ENCODE results near the gene SELENOP. TPM values are rescaled to one million over a fixed set of nuclear protein-coding genes. Genes with fewer than 3 reads are reported as not detected.

SELENOP gene
- total and polyA plus RNA-seq, 2 donors (not counting 3 experiments of a cell fraction or from before 2014, with no cell fraction given) = 0.22 to 1.5 TPM

DNA sequence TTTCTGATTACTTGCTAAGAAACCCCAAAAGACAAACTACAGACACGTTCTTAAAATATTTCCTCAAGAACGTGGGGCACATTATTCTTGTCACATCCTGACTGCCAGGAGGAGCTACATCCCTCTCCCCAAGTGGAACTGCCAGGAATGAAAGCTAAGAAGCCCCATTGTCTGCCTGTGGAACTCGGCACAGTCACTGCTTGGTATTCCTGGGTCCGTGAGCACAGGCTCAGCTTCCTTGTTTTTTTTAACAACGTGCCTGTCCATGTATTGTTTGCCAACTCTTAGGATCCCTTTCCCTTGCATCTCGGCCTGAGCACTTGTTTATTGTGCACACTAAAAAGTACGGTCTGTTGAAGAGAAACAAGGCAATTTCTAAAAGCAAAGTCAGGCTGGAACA, 47.0 kb upstream of the SELENOP start:
- H3K36me3 ChIP-seq (ENCODE audit: control insufficient read depth in 2 of 2, extremely low read depth in 1 of 2, insufficient read depth in 2 of 2, low read length in 2 of 2) = no peaks in the 10 kb centered on the region
- H3K9me3 ChIP-seq (replicated peaks; ENCODE audit: control insufficient read depth, insufficient read depth, low read length) = no peaks in the 10 kb centered on the region
- H3K27me3 ChIP-seq (ENCODE audit: control insufficient read depth in 2 of 2, insufficient read depth in 2 of 2, low read length in 2 of 2) = no peaks in the 10 kb centered on the region
- no peaks in the 10 kb centered on the region for H3K9me1 ChIP-seq (replicated peaks; ENCODE audit: control insufficient read depth, extremely low read depth, insufficient read depth, low read length)
- no TSS peak for BruUV-seq (replicated peaks)
- TF ChIP-seq GATA2 (IDR thresholded peaks at IDR 0.05; ENCODE audit: insufficient read depth, insufficient read length, low read depth, low read length) = no peak
- no peak for TF ChIP-seq EZH2 (IDR thresholded peaks at IDR 0.05; ENCODE audit: borderline replicate concordance, low read depth, low read length, severe bottlenecking)
- TF ChIP-seq, protein P1, sequence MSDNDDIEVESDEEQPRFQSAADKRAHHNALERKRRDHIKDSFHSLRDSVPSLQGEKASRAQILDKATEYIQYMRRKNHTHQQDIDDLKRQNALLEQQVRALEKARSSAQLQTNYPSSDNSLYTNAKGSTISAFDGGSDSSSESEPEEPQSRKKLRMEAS (IDR thresholded peaks at IDR 0.05; ENCODE audit: insufficient read depth, insufficient read length) = no peak
- no peak for TF ChIP-seq FOS (IDR thresholded peaks at IDR 0.05; ENCODE audit: borderline replicate concordance, insufficient read depth, low read length)
- TF ChIP-seq, protein P2, sequence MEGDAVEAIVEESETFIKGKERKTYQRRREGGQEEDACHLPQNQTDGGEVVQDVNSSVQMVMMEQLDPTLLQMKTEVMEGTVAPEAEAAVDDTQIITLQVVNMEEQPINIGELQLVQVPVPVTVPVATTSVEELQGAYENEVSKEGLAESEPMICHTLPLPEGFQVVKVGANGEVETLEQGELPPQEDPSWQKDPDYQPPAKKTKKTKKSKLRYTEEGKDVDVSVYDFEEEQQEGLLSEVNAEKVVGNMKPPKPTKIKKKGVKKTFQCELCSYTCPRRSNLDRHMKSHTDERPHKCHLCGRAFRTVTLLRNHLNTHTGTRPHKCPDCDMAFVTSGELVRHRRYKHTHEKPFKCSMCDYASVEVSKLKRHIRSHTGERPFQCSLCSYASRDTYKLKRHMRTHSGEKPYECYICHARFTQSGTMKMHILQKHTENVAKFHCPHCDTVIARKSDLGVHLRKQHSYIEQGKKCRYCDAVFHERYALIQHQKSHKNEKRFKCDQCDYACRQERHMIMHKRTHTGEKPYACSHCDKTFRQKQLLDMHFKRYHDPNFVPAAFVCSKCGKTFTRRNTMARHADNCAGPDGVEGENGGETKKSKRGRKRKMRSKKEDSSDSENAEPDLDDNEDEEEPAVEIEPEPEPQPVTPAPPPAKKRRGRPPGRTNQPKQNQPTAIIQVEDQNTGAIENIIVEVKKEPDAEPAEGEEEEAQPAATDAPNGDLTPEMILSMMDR (IDR thresholded peaks at IDR 0.05; ENCODE audit: extremely low read depth in 1 of 2, insufficient read depth in 1 of 2, low read depth in 1 of 2, low read length in 2 of 2) = no peak
- TF ChIP-seq POLR2AphosphoS5 (IDR thresholded peaks at IDR 0.05; ENCODE audit: insufficient read depth, low read depth, low read length) = no peak
- TF ChIP-seq POLR2A (IDR thresholded peaks at IDR 0.05; ENCODE audit: low read depth, low read length) = no peak
- TF ChIP-seq JUN (IDR thresholded peaks at IDR 0.05; ENCODE audit: borderline replicate concordance, insufficient read depth, insufficient read length, low read depth) = no peak
- TF ChIP-seq MYC (IDR thresholded peaks at IDR 0.05; ENCODE audit: low read depth, low read length) = no peak
- no peaks in the 10 kb centered on the region for H3K4me1 ChIP-seq (ENCODE audit: control insufficient read depth, extremely low read depth, insufficient read depth, low read length)
- H4K20me1 ChIP-seq (replicated peaks; ENCODE audit: control insufficient read depth, extremely low read depth, insufficient read depth, low read length) = no peaks in the 10 kb centered on the region
- FAIRE-seq = no peak
- POLR2A ChIA-PET = no interaction called here
- dilution Hi-C loops (cut with MboI; ENCODE audit: extremely low pct_ligation_motif_present, low sequenced_read_pairs) (no loop called here), intact Hi-C loops (cut with micrococcal nuclease) (no loop called here)
- H3K4me3 ChIP-seq (replicated peaks in 1 of 3; ENCODE audit: insufficient read depth in 1 of 3, low read depth in 1 of 3, low read length in 3 of 3) = no peak overlapping the region
- CTCF ChIA-PET = interaction anchor here (1.1 to 1.3 kb wide), 2 partner anchors 11 to 31 kb away, joined by 3 to 4 read pairs; no protein-coding TSS in a partner anchor
- H3K27ac ChIP-seq (ENCODE audit: insufficient read depth, low read depth, low read length) = no peak overlapping the region
- H3K9ac ChIP-seq (replicated peaks; ENCODE audit: extremely low read depth, insufficient read depth, low read length) = no peak overlapping the region
- no peak overlapping the region for H2AFZ ChIP-seq (ENCODE audit: low read depth, low read length)
- DNase-seq (ENCODE audit: low read depth, low spot score) = no peak
- H3K4me2 ChIP-seq (ENCODE audit: insufficient read depth, low read length) = no peak overlapping the region
- H3K79me2 ChIP-seq (ENCODE audit: control insufficient read depth, insufficient read depth, low read length) = no peaks in the 10 kb centered on the region

All from endothelial cell of umbilical vein (primary cell).